HS-5 (cell line): ENCODE results near the gene RALGAPB.

Source experiments
- DNase-seq: peaks from one replicate; pipeline ENCODE4 v3.0.0-alpha.2; 2012; ENCODE audit warnings: low read depth

Gene RALGAPB

DNA sequence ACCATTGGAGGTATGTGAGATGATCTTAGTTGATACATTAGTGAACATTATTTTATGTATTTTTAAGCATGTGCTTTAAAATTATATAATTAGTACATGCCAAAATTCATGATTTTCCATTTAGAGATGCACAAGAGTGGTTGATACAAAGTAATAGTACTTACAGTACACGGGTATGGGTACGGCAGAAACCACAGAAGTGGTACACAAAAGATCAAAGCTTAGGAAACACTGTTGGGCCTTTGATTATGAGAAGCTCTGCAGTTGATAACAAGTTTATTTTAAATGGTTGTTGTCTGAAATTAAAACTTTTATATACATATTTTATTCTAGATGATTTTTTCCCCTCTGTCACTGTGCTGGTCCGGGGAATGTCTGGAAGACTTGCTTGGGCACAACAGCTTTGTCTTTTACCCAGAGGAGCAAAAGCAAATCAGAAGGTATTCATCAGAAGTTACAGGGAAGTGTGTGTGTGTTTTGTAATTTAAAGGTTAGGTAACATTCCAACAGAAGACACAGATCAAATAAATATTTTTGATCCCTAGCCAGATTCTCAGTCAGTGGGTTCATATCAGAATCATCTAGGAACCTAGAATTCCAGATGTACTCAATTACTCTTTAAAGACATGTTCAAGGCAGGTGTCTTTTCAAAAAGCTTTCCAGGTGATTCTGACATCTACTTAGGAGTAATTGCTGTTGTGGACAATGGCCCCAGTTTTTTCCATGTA is 75.9 kb downstream of the RALGAPB start:
- DNase-seq, result no peak

DNA sequence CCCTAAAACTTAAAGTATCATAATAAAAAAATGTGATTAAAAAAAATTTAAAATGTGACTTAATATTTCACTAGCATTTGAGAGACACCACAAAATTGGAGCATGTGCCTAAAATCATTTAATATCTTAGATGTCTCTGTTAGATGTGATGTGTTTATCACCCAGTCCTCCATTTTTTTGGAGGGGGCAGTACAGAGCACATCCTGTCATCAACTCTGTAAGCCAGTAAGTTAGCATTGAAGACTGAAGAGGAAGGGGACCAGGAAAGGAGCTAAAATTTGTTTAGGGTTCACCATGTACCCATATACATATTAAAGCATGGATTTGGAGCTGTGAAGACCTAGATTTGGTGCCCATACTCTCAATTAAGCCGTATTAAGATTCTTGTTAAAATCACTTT is 77.6 kb downstream of the RALGAPB start:
- no peak for DNase-seq

DNA sequence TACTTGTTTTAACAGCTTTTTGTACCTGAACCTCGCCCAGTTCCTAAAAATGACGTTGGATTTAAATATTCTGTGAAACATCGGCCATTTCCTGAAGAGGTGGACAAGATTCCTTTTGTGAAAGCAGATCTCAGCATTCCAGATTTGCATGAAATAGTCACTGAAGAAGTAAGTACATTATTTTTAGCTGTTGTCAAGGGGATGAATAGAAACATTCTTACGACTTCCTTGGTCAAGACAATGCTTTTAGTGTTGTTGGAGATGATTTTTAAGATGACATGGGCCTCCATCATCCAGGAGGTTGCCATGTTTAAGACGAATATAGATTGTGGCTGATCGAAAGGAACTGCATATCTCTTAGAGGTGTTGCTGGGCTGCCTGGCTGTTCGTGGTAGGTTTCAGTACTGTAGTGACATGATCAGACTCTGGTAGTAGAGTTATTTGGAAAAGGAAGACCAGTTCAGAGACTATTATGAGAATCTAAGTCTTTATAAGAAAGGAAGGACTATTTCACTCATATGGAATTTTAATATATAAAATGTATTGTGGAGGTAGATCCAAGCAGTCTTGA is 78.5 kb downstream of the RALGAPB start:
- no peak for DNase-seq

DNA sequence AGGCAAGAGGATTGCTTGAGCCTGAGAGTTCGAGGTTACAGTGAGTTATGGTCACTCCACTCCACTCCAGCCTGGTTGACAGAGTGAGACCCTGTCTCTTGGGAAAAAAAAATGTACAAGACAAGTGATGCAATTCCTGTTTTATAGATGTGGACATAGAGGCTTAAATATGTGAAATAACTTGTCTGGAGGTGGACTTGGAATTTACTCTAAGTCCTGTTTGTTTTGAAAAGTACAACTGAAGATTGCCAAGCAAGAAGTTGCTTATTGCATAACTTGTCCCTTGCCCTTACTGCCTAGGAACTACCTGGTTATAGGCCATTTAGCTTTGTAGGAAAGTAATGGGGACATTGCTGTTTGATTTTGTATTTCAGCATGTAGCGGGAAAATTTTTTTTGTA is 82.3 kb downstream of the RALGAPB start:
- DNase-seq, result no peak

GRCh38 chr20:38555395-38555794 is 82.8 kb downstream of the RALGAPB start:
- no peak for DNase-seq

DNA sequence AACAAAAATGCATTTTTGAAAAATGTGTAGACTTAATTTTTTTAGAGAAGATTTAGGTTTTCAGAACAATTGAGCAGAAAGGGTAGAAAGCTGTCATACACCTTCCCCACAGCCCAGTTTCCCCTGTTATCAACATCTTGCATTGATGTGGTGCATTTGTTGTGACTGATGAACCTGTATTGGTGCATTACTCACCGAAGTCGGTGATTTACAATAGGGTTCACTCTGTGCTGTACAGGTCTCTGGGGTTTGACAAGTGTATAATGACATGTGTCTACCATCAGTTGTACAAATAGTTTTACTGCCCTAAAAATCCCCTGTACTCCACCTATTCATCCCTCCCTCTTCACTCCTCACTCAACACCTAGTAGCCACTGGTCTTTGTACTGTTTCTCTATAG is 84.5 kb downstream of the RALGAPB start:
- no peak for DNase-seq

DNA sequence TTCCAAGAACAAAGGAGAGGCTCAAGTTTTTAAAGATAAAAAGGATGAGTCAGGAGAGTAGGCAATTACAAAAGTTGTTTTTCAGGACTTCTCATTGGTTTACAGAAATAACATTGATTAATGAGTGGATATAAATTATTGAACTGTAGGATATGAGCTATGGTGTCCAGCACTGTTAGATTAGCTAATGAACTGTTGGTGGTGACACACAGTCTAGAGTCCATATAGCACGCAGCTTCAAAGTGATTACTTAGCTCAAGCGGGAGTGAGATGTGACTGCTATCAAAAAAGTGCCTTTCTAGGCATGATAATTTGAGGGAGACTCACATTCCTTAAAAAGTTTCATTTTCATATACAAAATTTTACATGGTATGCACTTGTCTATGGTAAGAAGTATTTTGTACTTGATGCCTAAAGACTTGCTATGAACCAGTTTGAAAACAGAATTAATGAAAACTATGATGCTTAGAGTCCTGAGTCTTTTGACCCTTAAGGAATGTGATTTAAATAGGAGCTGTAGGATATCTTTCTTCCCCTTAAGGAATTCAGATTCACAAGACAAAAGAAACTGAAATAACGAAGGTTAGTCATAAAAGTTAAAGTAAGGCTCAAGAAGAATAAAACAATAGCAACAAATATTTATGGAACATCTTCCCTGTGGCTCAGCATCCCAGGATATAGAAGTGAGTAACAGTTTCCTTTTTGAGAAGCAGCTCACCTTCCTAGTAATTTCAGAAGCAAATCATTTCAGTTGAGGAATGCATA is 86.1 kb downstream of the RALGAPB start:
- no peak for DNase-seq

GRCh38 chr20:38559764-38560163 is 87.1 kb downstream of the RALGAPB start:
- DNase-seq, result peak; percentile 14

DNA sequence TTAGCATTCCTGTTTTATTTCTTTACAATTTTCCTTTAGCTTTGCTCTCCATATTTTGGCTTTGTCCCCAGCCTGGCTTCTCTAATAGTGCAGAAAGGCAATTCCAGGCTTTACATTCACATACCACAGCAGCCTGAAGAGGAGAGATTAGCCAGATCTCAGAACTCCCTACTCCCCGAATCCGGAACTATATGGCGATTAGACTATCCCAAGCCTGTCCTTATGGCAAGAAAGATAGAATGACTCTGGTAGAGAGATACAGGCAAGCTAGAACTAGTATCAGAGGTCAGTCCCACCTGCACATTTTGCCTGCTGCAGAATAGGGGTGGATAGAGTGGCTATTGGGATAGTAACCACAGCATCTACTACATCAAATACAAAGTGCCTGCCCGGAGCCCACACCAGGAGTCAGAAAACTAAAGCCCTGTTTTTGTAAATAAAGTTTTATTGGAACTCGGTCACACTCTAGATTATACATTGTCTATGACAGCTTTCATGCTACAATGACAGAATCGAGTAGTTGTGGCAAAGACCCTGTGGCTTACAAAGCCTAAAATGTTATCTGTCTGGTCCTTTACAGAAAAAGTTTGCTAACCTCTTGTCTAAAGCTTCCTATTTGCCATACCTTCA is 91.3 kb downstream of the RALGAPB start:
- no peak for DNase-seq

DNA sequence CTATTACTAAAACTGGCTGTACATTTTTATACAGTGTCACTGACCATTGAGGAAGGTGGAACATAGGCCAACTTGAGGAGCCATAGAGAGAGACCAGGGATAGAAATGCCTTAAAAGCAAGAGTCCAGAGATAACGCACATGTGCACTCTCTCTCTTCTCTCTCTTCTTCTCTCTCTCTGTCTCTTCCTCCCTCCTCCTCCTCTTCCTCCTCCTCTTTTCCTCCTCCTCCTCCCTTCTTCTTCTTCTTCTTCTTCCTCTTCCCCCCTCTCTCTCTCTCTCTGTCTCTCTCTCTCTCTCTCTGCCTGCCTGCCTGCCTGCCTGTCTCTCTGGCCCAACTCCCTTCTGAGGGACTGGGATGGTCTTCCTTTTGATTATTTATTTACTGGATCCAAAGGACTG is 92.0 kb downstream of the RALGAPB start:
- no peak for DNase-seq

- no peak for DNase-seq
Observed at GRCh38 chr20:38566036-38566598, 93.5 kb downstream of the RALGAPB start.

GRCh38 chr20:38569747-38570525 is 97.3 kb downstream of the RALGAPB start:
- no peak for DNase-seq

DNA sequence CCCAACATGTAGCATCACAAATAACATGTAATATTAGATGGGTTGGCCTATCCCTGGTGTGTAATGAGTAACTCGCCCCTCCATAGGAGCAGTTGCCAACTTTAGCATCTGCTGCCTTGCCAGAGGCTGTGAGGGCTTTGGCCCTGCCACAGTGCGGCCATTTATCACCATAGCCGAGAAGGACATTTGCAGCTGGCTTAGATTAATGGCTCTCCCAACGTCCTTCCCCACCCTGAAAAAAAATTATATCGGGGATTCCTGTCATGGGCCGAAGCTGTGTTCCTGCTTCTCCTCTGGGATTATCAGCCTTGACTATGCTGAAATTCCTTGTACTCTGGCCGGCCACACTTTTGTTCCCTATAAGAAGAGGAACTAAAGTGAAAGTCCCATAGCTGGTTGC is 100.8 kb downstream of the RALGAPB start:
- no peak for DNase-seq

DNA sequence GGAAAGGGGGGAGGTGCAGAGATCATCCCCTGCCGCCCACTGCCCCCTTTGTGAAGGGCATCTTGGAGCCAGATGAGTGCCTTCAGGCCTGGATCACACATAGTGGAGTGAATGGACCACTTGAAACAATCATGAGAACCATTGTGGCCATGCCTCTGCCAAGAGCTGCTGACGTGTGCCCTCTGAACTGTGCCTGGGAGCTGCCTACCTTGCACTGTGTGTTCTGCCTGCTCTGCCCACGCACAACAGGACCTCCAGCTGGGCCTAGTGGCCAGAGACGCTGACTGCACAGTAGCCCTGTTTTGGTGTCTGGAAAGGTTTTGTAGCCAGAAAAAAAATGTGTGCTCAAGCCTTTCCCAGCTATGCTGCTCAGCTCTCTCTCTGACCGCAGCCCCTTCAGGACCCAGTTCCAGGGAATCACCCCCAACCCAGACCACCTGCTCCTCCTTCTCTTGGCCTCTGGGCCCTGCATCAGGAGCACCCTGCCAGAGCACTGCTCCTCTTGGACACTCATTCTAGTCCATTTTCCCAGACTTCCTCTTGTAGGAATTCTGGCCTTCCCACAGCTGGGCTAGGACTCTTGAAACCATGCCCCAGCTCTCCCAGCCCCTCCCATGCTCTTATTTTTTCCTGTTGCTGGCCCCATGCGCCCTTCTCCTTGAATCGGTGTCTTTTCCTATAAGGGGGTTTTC is 106.7 kb downstream of the RALGAPB start:
- DNase-seq, result no peak

- no peak for DNase-seq
Observed at GRCh38 chr20:38579921-38580320, 107.3 kb downstream of the RALGAPB start.

DNA sequence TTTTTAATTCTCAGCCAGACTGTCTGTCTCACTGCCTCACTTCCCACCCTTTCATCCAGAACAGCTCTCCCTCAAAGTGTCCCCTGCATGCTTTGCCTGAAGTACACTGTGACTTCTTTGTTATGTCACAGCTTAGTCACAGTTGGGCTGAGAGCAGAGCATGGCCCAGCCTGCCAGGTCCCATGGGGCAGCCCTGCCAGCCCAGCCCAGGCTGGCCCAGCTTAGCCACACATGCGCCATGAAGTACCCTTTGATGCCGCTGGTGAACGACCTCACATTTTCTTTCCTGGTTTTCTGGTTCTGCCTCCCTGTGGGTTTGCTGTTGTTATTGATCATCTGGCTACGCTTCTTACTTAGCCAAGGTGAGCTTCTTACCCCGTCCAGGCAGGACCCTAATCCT is 108.4 kb downstream of the RALGAPB start, which contains the start of gene ADIG:
ADIG (plus strand) TSS at position 185 of the 400 bp plus-strand sequence; CDS start at position 239, 54 bp downstream.
- DNase-seq, result no peak

GRCh38 chr20:38581830-38582358 is 109.3 kb downstream of the RALGAPB start:
- no peak for DNase-seq

- DNase-seq, result no peak
Observed at GRCh38 chr20:38583306-38583705, 110.7 kb downstream of the RALGAPB start.

GRCh38 chr20:38584099-38584763 is 111.6 kb downstream of the RALGAPB start:
- DNase-seq, result no peak
